Measurements from ENCODE around the gene APOBEC3F.

DNA sequence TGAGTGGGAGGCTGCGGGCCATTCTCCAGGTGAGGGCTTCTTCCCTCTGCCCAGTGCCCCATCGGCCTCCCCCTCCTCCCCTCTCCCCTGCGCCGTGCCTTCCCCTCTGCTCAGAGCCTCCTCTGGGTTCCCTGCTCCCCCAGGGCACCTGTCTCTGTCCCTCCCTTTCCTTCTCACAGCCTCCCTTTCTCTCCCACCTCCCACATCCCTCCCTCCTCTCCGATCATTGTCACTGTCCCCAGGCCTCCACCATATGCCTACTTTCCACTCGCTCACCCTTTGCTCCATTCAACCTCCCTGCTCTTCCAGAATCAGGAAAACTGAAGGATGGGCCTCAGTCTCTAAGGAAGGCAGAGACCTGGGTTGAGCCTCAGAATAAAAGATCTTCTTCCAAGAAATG is 46.4 kb downstream of the APOBEC3F start:
- TF ChIP-seq, protein P1, sequence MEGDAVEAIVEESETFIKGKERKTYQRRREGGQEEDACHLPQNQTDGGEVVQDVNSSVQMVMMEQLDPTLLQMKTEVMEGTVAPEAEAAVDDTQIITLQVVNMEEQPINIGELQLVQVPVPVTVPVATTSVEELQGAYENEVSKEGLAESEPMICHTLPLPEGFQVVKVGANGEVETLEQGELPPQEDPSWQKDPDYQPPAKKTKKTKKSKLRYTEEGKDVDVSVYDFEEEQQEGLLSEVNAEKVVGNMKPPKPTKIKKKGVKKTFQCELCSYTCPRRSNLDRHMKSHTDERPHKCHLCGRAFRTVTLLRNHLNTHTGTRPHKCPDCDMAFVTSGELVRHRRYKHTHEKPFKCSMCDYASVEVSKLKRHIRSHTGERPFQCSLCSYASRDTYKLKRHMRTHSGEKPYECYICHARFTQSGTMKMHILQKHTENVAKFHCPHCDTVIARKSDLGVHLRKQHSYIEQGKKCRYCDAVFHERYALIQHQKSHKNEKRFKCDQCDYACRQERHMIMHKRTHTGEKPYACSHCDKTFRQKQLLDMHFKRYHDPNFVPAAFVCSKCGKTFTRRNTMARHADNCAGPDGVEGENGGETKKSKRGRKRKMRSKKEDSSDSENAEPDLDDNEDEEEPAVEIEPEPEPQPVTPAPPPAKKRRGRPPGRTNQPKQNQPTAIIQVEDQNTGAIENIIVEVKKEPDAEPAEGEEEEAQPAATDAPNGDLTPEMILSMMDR (IDR thresholded peaks at IDR 0.05) = no peak
- TF ChIP-seq POLR2AphosphoS5 (IDR thresholded peaks at IDR 0.05) (no peak), EP300 (IDR thresholded peaks at IDR 0.05) (no peak), POLR2A (IDR thresholded peaks at IDR 0.05) (no peak)

Measured in stomach (tissue), 4 donors.